NCI-H2107 (cell line): ENCODE results near the gene SLC4A1AP.

Experiments
- DNase-seq: peaks from one replicate; lab custom pipeline; 2025; lab: John Stamatoyannopoulos, UW

Gene SLC4A1AP

DNA sequence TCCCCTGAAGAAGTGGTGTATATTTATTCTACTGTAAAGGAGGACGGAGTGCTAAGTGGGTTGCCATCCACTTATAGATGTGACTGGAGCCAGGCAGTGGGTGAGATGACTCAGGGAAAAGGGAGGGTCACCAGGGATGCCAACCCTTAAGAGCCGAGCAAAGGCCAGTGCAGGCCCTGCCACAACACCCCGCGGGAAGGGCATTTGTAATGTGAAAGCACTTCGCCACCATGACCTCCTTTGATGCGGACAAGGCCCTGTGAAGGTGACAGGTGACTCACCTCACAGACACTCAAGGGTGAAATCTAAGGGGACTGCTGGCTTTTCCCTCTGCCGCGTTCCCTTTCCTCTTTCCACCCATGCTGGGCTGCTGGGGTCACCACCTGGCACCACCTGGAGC, 57.6 kb downstream of the SLC4A1AP start:
- DNase-seq = no peak

GRCh38 chr2:27721884-27722485, 58.3 kb downstream of the SLC4A1AP start:
- DNase-seq = no peak

- DNase-seq = no peak
These were observed 59.9 kb downstream of the SLC4A1AP start for GRCh38 chr2:27723372-27724144.

DNA sequence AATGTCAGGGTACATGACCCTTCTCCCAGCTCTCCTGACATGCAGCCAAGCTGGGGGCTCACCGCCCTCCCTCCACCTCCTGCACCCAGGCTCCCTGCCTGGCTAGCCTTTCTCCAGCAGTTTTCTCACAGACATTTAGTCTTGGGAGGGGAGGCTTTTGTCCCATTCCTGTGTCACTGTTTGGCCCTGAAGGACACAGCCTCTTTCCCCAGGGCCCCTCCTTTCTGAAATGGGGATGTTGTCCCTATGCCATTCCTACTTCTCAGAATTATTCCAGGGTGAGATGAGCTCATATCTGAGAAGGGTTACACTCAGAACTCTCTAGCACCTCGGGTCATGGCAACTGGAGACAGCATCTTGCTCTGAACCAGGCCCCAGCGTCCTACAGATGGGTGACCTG, 60.5 kb downstream of the SLC4A1AP start:
- no peak for DNase-seq

GRCh38 chr2:27724905-27725701, 61.4 kb downstream of the SLC4A1AP start:
- DNase-seq = no peak

- no peak for DNase-seq
These were observed 63.6 kb downstream of the SLC4A1AP start for GRCh38 chr2:27727257-27727656.

GRCh38 chr2:27728081-27728858, 64.6 kb downstream of the SLC4A1AP start:
- no peak for DNase-seq

- no peak for DNase-seq
These were observed 65.5 kb downstream of the SLC4A1AP start for GRCh38 chr2:27729198-27729597.

DNA sequence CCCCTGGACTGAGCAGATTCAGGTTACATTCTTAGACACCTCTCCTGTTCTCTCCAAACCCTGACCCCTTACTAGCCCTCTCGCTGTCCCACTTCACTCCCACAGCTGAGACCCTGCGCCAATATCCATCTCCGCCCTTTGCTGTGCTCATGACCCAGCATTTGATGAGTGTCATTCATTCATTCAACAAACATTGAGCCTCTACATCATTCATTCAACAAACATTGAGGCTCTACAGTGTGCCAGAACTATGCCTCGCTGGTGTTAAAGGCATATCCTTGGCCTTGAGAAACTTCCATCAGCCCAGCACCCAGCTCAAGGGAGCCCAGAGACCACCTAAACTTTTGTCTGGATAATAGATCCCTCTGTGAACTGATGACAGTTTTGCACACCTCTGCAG, 65.9 kb downstream of the SLC4A1AP start:
- no peak for DNase-seq

DNA sequence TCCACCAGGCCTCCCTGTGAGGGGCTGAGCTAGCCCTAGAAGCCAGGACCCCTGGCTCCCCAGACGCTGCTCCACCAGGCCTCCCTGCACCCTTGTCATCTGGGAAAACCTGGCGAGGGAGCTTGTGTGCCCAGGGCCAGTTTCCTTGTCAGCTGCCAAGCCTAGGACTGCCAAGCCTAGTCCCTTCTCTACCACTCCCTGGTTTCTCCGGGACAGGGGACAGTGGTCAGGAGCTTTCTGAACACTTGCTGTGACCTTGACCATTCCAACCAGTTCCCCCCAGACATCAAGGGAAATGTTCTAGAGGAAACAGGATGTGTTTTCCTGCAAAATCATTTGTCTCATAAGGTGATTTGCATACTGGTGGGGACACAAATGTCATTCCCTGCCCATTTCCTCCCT, 66.6 kb downstream of the SLC4A1AP start:
- no peak for DNase-seq

DNA sequence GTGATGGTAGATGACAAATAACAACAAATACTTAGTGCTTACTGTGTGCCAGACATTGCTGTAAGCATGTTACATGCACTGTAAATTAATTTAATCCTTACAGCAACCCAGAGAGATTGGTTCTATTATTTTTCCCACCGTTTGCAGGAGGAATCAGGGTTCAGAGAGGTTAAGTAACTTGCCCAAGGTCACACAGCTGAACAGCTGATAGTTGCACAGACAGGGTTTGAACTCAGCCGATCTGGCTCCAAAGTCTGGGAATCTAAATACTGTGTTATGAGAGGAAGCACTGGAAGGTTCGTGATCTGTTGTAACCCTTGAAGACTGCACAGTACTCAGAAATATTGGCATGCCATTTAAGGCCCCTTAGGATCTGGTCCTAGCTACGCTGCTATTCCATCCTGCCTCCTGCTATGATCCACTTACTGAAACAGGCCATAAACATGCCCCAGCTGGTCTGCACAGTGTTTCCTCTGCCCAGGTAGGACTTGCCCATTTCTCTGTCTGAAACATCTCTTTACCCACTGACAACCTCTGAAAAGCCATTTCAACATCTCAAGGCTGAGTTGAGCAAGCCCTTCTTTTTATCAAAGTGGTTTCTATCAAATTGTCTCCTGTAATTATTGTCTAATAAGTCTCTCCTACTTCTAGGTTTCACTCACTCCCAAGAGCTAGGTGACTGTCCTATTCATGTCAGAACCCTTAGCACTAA, 67.4 kb downstream of the SLC4A1AP start:
- DNase-seq = no peak

GRCh38 chr2:27734305-27734704, 70.6 kb downstream of the SLC4A1AP start:
- no peak for DNase-seq

DNA sequence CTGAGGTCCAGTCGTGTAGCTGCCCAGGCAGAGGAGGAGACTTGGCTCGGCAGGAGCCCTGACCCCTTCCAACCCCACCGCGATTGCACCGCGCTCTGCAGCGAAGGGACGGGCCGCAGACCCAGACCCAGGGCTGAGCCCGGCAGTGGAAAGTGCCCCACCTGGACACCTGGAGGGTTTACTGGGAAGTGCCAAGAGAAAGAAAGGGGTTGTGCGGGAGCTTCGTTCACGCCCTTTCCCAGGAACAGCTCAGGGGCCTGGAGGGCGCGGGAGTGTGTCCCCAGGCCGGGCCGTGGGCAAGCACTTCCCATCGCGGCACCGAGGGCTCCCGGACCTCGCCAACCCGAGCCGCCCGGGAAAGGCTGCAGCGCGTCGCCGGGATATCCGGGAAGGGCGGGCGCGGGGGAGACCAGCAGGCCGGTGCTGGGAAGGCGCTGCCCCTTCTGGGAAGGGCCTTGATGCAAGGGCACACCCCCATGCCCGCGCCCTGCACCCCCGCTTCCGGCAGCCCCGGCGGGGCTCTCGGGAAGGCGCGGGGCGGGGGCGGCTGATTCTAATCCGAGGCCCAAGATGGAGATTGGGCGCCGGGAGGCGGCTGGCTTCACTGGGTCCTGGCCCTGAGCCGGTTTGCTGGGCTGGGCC, 71.7 kb downstream of the SLC4A1AP start:
- DNase-seq = no peak

DNA sequence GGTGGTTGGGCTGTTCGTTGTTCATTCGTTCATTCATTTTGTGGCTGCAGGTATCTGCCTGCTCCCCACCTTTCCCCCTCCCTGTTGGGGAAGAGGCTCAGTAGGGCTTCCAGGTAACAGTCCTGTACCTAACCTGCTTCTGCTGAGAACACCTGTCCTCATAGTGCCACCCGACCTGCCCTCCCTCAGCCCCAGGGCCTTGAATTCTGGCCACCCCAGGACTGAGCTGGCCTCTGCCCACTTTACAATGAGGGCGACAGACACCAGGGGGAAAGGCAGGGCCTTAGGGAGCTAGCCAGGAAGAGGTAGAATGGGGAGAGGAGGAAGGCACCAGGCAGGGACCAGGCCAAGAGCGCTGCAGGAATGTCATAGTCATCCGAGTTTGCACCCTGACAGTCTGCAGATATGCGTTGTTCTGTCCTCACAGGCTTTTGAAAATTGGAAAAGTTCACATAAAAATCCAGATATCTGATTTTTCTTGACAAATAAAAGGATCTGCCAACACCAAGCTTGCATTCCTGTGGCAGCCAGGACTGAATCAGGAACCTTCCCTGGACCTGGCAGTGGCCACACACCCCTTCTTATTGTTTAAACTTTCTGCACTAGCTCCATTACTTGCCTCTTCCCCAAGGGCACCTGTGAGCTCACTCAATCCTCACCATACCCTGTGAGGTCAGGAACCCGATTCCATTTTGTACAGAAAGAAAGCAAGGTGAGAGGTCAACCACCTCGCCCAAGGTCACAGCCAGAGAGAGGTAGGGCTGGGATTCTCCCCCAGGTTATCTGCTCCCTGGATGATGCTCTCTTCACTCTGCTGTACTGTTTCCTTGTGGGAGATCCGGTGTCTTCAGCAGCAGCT, 72.6 kb downstream of the SLC4A1AP start:
- no peak for DNase-seq

DNA sequence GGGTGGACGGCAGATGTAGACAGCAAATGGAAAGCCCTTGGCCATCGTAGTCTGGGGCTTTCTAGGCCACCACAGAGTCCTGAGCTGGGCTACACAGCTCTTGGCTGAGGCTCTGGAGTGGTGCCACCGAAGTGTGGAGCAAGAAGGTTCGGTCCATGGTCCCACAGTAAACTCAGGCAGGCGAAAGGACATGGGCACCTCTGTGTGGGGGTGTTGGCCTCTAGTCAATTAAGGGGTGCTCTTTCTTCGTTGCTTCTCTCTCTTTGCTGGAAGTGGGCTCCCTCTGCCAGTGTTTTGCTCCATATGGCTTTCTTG, 73.2 kb downstream of the SLC4A1AP start:
- no peak for DNase-seq

DNA sequence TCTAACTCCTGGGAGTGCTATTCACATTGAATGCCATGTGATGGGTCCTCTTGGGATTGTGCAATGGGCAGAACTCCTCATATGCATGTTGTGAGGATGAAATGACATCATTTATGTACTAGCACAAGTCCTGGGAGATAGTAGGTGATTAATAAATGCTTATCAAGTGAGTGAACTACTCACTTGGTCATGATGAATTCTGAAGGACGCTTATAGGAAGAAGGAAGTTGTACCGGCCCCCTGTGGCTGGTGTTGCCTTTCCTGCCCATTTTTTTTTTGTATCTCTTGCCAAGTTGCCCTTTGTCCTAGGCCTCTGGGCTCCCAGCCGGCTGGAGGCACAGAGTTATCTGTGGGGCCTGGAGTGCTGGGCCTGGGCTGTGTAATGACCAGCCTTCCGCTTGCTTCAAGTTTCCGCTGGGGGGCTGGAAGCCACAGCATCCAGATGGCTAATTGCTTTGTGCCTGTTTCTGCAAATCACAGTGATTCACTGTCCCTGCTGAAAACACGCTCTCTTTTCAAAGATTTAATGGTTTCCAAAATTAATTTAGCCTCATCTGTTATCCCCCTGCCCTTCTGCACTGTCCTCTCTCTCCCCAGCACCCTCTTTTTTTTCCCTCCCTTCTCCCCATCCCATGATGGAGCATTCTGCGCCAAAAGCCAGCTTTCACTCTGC, 74.1 kb downstream of the SLC4A1AP start:
- DNase-seq = no peak

GRCh38 chr2:27738349-27739057, 74.8 kb downstream of the SLC4A1AP start:
- DNase-seq = no peak

DNA sequence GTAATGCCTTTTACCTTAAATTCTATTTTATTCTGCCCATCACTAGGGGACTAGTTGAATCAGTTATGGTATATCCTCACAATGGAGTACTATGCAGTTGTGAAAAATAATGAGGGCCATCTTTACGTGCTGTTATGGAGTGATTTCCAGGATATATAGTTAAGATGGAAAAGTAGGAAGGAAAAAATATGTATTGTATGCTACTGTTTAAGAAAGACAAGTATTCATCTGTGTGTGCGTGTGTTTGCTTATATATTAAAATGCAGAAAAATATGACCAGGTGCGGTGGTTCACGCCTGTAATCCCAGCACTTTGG, 75.3 kb downstream of the SLC4A1AP start:
- no peak for DNase-seq

DNA sequence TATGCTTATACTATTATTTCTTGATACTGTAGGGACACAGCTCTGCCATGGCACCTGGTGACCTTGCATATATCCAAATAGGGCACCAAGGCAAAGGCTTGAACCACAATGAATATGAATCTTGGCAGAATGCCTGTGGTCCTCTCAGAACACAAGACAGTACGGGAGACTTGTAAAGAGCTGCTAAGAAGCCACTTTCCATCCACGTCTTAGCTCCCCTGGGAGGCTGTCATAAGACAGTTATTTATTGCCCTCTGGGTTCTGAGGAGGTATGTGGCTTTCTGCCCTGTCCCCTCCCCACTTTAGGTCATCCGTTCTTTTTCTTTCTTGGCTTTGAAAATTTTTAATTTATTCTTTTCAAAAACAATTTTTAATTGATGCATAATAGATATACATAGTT, 78.0 kb downstream of the SLC4A1AP start:
- no peak for DNase-seq
